HepG2 (cell line): Measurements from ENCODE around the gene SIAH2. TPM values are rescaled to one million over a fixed set of nuclear protein-coding genes. Genes with fewer than 3 reads are reported as not detected.
A peak's percentile ranks its signal among the peaks of the same experiment; 100 is the strongest.

Experiments
- ATF7-NPFF ChIP-seq: sonication (generic); formaldehyde crosslinking; IDR thresholded peaks from 2 replicates; pipeline ENCODE4 v1.8.1; 2023; ENCODE audit warnings: mild to moderate bottlenecking, low read depth, missing genetic modification reagents, moderate library complexity
- BCL6 ChIP-seq: IDR thresholded peaks from 2 replicates; pipeline ENCODE4 v1.6.1; 2016; ENCODE audit warnings: missing genetic modification reagents, missing compliant biosample characterization
- IKZF5 ChIP-seq: IDR thresholded peaks from 2 replicates; pipeline ENCODE4 v1.6.1; 2018; ENCODE audit warnings: missing genetic modification reagents, mild to moderate bottlenecking, missing compliant biosample characterization
- KDM4B ChIP-seq: sonication (generic); formaldehyde crosslinking; IDR thresholded peaks from 2 replicates; pipeline ENCODE4 v1.4.0; 2020; ENCODE audit warnings: missing genetic modification reagents
- KIAA2018 ChIP-seq: sonication (generic); formaldehyde crosslinking; IDR thresholded peaks from 2 replicates; pipeline ENCODE4 v1.5.0; 2020; ENCODE audit warnings: mild to moderate bottlenecking, missing genetic modification reagents, borderline replicate concordance
- NFAT5 ChIP-seq: sonication (generic); formaldehyde crosslinking; IDR thresholded peaks from 2 replicates; pipeline ENCODE4 v1.4.0; 2020; ENCODE audit warnings: missing genetic modification reagents
- NR2F6 ChIP-seq, 2 experiments: IDR thresholded peaks; 2 replicates each; pipeline ENCODE4 v1.6.1; 2016; ENCODE audit warnings: antibody characterized with exemption in 1 of 2, mild to moderate bottlenecking in 1 of 2
- POLR2G ChIP-seq: fragments of 200-400 bp; formaldehyde crosslinking; IDR thresholded peaks from 2 replicates; pipeline ENCODE4 v1.6.1; 2018; ENCODE audit warnings: mild to moderate bottlenecking, low read depth, low read length, moderate library complexity
- SRY ChIP-seq: sonication (generic); formaldehyde crosslinking; IDR thresholded peaks from 2 replicates; pipeline ENCODE4 v1.8.0; 2022; ENCODE audit warnings: mild to moderate bottlenecking, missing genetic modification reagents
- ZFP37 ChIP-seq: sonication (generic); formaldehyde crosslinking; IDR thresholded peaks from 2 replicates; pipeline ENCODE4 v1.4.0; 2020; ENCODE audit warnings: missing genetic modification reagents, borderline replicate concordance
- ZNF33A ChIP-seq: sonication (generic); formaldehyde crosslinking; IDR thresholded peaks from 2 replicates; pipeline ENCODE4 v1.5.1; 2020; ENCODE audit warnings: missing genetic modification reagents, mild to moderate bottlenecking, moderate library complexity, borderline replicate concordance
- ZNF605 ChIP-seq: sonication (generic); formaldehyde crosslinking; IDR thresholded peaks from 2 replicates; pipeline ENCODE4 v1.8.0; 2022; ENCODE audit warnings: mild to moderate bottlenecking, missing genetic modification reagents
- ZNF768 ChIP-seq: sonication (generic); formaldehyde crosslinking; IDR thresholded peaks from 2 replicates; pipeline ENCODE4 v1.4.0; 2020; ENCODE audit warnings: missing genetic modification reagents
- ZNF883 ChIP-seq: sonication (generic); formaldehyde crosslinking; IDR thresholded peaks from 2 replicates; pipeline ENCODE4 v1.5.1; 2020; ENCODE audit warnings: mild to moderate bottlenecking, missing genetic modification reagents; ENCODE audit errors: not compliant biosample characterization
- polyA plus RNA-seq, 8 experiments: library from polyadenylated mRNA; depleted of rRNA in 3 of 8; stranded (reverse) in 7 of 8; unstranded in 1 of 8; fragments of >200 nt; fragmentation: Illumina TruSeq in 4 of 8; extraction: Trizol in 4 of 8; gene quantifications; 2 replicates each; pipeline versions ENCODE4 v1.2.1 to v1.2.3, GENCODE V29; 2011 to 2016; ENCODE audit warnings: low read depth in 4 of 8, missing spikeins in 1 of 8, mixed read lengths in 1 of 8; ENCODE audit not compliant: insufficient read depth in 1 of 8
- total RNA-seq, 5 experiments: library from RNA; depleted of rRNA; stranded (reverse); fragments of >200 nt; fragmentation: Illumina TruSeq; extraction: Trizol; gene quantifications; 2 replicates each; pipeline ENCODE4 v1.2.3, GENCODE V29; 2016; ENCODE audit warnings: low read depth in 1 of 5

SIAH2 gene
- total and polyA plus RNA-seq, 2 of the 13 experiments (the other 11 are each of a cell fraction or from before 2014, with no cell fraction given) = 71.8 to 117 TPM

GRCh38 chr3:150763841-150764483, 993 bp upstream of the SIAH2 start (continued):
- TF ChIP-seq KIAA2018 (CRISPR knock-in tag) (no peak), ZNF883 (CRISPR knock-in tag) (no peak), KDM4B (CRISPR knock-in tag) (0 out of 2 replicates have a peak, but pooled peaks have one; percentile 20), SRY (CRISPR knock-in tag) (peak; percentile 55; the same call in 1 of the 2 replicates), NR2F6 (IDR thresholded peaks at IDR 0.05) (no peak), NR2F6 (CRISPR knock-in tag; IDR thresholded peaks at IDR 0.05) (no peak; the same call in 1 of the 2 replicates), IKZF5 (CRISPR knock-in tag) (peak; percentile 30; the same call in 1 of the 2 replicates), ZNF768 (CRISPR knock-in tag) (peak; percentile 60; the same call in 1 of the 2 replicates), NFAT5 (no peak), ZNF605 (CRISPR knock-in tag) (peak; percentile 2; the same call in 1 of the 2 replicates), BCL6 (no peak), ZNF33A (CRISPR knock-in tag) (0 out of 2 replicates have a peak, but pooled peaks have one; percentile 77), ZFP37 (CRISPR knock-in tag) (0 out of 2 replicates have a peak, but pooled peaks have one; percentile 10), ATF7-NPFF (no peak; the same call in 1 of the 2 replicates), POLR2G (peak; percentile 59)
